ENCODE measurements around the gene APOL6.
A peak's percentile ranks its signal among the peaks of the same experiment; 100 is the strongest.

Gene APOL6

GRCh38 chr22:35648066-35649025, at the start of gene APOL6:
TSS of gene APOL6 (plus strand) at chr22:35648446. CDS start at chr22:35656426, 7,980 bp downstream.
- peak; percentile 62 for DNase-seq (ENCODE audit: low spot score)

DNA sequence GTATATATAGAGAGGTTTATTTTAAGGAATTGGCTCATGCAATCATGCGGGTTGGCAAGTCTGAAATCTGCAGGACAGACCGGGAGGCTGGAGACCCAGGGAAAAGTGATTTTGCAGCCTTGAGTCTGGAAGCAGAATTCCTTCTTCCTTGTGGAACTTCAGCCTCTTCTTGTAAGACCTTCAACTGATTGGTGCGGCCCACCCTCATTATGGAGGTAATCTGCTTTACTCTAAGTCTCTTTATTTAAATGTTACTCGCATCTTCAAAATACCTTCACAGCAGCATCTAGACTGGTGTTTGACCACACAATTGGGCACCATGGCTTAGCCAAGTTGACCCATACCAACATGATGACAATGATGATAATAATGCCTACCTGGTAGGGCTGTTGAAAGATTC, 48.9 kb upstream of the APOL6 start:
- no peak for DNase-seq (ENCODE audit: low spot score)

- DNase-seq (ENCODE audit: low spot score): no peak
Observed at GRCh38 chr22:35600476-35600875, 47.8 kb upstream of the APOL6 start.

- no peak for DNase-seq (ENCODE audit: low spot score)
Observed at GRCh38 chr22:35601013-35601580, 47.1 kb upstream of the APOL6 start.

DNA sequence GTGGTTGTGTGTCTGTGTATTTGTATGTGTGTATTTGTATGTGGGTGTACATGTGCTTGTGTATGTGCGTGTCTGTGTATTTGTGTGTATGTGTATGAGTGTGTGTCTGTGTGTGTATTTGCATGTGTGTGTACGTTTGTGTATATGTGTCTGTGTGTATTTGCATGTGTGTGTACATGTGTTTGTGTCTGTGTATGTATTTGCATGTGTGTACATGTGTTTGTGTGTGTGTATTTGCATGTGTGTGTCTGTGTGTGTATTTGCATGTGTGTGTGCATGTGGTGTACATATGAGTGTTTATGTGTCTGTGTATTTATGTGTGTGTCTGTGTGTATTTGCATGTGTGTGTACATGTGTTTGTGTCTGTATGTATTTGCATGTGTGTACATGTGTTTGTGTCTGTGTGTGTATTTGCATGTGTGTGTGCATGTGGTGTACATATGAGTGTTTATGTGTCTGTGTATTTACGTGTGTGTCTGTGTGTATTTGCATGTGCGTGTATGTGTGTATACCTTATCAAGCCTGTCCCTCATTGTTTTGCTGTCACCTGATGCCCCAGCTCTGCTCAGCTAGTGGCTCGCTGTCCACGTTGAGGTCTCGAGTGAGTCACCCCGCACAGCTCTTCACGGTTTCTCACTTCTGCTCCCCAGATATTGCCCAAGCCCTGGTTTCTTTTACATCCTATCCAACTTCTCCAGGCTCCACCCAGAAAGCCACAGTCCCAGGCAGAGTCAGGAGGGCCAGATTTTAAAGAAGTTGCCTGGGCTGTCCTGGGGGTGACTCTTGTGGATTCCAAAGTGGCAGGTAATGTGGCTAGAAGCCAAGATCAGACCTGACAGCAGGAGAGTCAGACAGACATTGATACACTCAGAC, 46.3 kb upstream of the APOL6 start:
- no peak for DNase-seq (ENCODE audit: low spot score)

DNA sequence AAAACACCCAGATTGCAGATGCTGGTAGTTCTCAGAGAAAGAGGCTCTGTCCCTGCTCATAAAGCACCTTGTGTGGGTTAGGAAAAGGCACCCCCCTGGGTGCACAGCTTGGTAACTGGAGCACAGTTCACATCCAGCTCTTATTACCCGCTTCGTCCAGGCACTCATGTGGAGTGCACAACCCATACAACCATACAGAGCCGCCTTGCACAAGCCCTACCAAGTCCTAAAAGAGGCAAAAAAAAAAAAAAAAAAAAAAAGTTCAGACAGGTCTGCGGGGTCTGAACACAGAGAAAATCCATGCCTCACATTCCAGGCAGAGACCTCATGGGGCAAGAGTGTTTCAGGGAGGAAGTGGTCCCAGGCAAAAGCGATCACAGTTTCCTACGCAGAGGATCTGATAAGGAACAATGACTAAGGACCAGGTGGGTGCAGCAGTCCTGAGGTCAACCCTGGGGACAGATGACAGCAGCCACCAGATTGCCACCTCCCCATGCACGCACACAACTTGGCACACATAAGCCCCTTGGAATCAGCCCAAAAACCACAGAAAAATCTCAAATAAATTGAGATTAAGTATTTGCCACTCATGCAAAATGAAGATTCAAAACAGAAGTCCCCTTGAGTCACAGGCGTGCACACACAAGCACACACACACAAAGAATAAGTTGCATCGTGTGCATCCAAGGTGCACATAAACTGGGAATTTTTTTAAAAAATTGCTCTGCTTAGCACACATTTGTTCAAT, 43.5 kb upstream of the APOL6 start:
- no peak for DNase-seq (ENCODE audit: low spot score)

- DNase-seq (ENCODE audit: low spot score): no peak
Observed at GRCh38 chr22:35605369-35605680, 42.9 kb upstream of the APOL6 start.

DNA sequence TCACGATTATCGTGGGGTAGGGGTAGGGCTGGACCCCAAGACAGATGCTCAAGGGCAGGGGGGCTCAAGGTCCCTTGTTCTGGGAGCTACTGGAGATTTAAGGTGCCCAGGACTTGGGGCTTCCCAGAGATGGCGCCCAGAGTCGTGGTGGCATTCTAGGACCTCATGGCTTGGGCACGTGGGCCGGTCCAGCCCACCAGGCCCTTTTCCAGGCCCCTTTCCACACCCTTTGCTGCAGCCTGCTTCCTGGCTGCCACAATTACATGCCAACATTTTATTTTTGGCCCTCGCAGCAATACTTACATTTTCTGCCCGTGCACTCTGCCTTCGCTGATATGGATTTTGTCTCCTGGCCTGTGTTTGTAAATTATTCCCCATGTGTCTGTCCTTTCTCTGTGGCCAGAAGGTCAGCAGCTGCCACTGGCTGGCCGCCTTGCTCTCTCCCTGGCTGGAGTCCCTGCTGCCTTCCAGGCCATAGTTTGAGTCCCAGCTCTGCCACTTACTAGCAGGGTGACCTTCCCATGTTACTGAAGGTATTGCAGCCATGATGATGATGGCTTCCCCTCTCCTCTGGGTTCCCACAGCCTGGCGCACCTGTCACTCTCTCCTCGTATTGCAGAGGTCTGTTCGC, 42.3 kb upstream of the APOL6 start:
- DNase-seq (ENCODE audit: low spot score): no peak

DNA sequence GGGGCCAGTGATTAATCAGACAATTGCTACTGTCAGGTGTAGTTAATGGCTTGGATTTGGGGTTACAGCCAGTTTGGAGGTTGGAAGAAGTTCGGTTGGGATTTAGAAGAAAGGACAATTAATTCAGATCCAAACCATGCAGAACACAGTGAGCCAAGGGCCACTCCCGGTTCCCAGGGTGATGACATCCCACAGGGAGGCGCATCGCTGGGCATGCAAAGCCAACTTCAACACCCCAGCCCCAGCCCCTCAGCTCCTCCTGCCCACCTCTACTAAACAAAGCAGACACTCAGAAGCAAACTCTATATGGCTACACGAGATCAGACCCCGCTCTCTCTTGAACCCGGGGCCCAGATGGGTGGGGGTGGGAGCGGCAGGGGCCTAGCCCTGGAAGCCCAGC, 41.3 kb upstream of the APOL6 start:
- no peak for DNase-seq (ENCODE audit: low spot score)

- no peak for DNase-seq (ENCODE audit: low spot score)
Observed at GRCh38 chr22:35608088-35608487, 40.2 kb upstream of the APOL6 start.

DNA sequence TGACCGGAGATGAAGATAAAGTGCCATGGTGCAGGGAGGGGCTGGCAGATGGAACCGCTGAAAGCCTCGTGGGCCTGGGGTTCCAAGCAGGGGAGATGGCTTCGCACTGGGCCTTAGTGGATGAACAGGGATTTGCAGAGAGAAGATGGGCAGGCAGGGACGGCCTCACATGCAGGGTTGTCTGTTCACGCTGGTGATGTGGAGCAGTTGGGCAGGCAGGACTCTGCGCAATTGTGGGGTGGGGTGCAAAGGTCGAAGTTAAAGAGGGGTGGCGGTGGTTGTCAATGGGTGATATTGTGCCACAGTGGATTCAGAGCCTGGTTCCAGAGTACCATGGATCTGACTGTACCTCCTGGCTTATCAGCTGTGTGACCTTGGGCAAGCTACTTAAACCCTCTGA, 39.0 kb upstream of the APOL6 start:
- no peak for DNase-seq (ENCODE audit: low spot score)

- no peak for DNase-seq (ENCODE audit: low spot score)
Observed at GRCh38 chr22:35609761-35610160, 38.5 kb upstream of the APOL6 start.

GRCh38 chr22:35610741-35611140, 37.5 kb upstream of the APOL6 start:
- DNase-seq (ENCODE audit: low spot score): no peak

DNA sequence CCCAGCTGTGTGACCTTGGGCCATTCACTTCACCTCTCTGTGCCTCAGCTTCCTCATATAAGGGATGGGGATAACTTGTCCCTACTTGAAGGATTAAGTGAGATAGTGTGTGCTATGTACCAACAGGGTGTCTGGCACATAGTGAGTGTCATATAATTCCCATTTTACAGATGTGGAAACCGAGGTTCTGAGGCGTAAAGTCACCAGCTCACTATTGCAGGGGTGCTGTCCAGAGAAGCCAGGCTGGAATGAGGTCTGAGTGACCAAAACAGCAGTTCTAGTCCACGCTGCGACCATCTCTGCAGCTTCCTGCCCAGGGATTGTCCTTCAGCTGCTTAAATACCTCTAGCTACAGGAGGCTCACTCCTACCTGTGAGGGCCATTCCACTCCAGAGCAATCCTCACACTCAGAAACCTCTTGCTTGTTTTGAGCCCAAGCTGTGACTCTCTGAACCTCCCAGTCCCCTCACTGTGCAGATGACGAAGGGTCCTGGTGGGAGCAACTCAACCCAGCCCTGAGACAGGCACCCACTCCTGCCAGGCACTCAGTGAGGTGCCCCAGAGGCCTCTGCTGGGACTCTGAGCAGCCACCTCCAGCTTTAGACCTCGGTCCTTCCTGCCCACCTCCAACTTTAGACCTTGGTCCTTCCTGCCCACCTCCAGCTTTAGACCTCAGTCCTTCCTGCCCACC, 36.9 kb upstream of the APOL6 start:
- DNase-seq (ENCODE audit: low spot score): no peak

DNA sequence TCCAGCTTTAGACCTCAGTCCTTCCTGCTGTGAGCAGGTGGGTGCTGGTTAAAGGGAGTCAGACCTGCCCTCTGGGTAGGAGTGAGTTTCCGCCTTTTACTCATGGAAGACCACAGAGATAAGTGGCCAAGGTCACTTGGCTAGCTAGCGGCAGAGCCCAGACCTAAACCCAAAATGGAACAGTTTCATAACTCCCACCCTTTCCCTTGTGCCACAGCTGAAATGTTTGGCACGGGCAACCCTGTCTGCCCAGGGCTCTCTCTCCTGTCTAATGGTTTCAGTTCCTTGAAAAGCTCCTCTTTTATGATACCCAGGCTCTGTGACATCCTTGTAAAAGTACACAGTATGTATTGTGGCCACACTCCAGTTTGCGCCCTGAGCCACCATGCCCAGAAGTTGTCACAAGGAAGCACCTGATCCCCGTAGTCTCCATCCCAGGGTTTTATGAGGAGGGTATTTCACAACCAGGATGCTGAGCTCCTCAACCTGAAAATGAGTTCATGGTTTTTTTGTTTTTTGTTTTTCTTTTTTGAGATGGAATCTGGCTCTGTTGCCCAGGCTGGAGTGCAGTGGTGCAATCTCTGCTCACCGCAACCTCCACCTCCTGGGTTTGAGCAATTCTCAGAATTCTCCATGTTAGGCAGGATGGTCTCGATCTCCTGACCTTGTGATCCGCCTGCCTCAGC, 36.2 kb upstream of the APOL6 start:
- DNase-seq (ENCODE audit: low spot score): no peak

DNA sequence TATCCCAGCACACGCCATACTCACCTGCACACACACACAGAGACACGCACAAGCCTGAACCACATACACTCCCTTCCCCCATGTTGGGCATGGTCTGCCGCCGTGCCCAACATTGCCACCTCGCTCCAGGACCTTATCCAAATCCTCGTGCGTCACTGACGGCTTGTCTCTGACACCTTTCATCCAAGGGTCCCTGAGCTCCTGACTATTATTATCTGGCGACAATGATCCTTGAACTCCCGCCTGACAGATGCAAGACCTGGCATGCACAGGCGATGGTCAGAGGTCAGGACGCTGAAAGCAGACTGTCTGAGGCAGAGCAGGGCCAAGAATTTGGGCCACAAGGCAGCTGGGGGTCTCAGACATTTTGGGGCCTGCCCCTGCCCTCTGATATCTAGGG, 35.3 kb upstream of the APOL6 start:
- DNase-seq (ENCODE audit: low spot score): no peak

- DNase-seq (ENCODE audit: low spot score): no peak
Observed at GRCh38 chr22:35614404-35614803, 33.8 kb upstream of the APOL6 start.

DNA sequence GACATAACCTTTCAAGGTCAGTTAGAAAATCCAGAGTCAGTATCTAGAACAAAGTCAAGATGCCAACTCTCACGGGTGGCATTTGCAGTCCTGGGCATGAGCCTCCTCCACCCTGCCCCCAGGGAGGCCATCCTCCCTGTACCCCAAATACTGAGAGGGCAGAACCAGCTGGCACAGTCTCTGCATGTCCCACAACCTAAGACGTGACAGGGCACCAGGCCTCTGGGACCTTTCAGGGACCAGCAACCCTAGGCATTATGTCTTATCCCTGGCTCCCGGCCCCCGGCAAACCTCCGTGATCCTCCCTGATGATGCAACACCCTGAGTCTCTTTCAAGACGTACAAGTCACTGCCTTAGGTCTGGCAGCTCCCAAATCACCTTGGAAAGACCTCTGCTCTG, 33.1 kb upstream of the APOL6 start:
- DNase-seq (ENCODE audit: low spot score): no peak

DNA sequence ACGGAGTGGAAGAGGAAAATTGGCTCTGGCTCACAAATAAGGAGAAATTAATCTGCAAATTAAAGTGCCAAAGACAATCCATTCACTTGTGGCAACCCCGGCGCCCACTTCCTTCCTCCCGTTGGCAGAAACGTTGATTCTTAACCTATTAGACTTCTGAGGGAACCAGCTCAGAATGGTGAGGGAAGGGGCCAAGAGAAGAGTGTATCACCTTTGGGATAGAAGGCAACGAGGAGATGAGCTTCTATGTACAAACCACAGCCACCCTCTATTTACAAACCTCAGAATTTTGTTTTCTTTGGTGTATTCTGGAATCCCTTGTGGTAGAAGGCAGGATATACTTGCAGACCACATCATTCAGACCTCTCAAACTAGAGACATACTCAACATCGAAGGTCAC, 32.2 kb upstream of the APOL6 start:
- no peak for DNase-seq (ENCODE audit: low spot score)

DNA sequence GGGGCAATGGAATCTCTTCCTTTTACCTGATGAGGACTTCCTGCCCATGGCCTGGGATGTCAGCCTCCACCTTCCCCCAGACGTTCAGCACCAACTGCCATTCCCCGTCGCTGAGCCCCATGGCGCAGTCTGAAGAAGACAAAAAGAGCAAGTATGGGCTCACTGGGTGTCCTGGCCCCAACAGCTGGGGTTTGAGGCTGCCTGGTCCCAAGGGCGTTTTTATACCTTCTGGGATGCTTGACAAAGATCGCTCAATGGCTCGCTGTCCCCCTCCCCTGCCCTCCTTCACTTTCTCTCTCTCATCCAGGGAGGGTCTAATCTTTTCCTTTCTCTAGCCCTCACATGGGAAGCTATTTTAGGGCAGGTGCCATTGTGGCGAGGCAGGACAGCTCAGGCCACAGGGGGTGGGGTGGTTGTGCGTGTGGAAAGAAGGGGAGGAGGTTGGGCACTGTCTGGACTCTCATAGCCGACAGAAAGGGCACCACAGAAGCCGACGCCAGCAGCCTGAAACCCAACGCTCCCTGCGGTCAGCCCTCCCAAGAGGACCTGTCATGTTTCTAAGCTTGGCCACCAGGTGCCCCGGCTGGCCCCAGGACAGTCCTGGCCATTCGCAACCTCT, 31.0 kb upstream of the APOL6 start, which contains the start of gene MB:
Gene MB, minus strand, starts transcription at position 193 of the 619 bp plus-strand sequence. Its CDS starts 72 bp downstream, at position 121.
- DNase-seq (ENCODE audit: low spot score): no peak
